Keratinocyte (primary cell): ENCODE data around the gene APP. TPM values are rescaled to one million over a fixed set of nuclear protein-coding genes. Genes with fewer than 3 reads are reported as not detected.

Experiments used
- DNase-seq: peaks from one replicate; pipeline ENCODE4 v3.0.0-alpha.2; 2011; ENCODE audit warnings: low read depth, missing footprints, low spot score
- FAIRE-seq: peaks from 2 replicates; lab custom pipeline; 2011; peaks lifted over from hg19 to GRCh38; lab: Jason Lieb, UNC
- H2AFZ ChIP-seq: 2 replicates; pipeline ENCODE4 v1.6.0; 2012; ENCODE audit warnings: low read length, control low read depth, inconsistent platforms; ENCODE audit not compliant: control insufficient read depth
- H3K27ac ChIP-seq: 2 replicates; pipeline ENCODE4 v1.5.1; 2011; ENCODE audit warnings: low read length; ENCODE audit not compliant: control insufficient read depth, insufficient read depth
- H3K27me3 ChIP-seq: 3 replicates; pipeline ENCODE4 v1.6.0; 2011; ENCODE audit warnings: low read length; ENCODE audit not compliant: control insufficient read depth, insufficient read depth; ENCODE audit errors: extremely low read depth
- H3K36me3 ChIP-seq, 2 experiments: 2 replicates in 1 of 2; 3 replicates in 1 of 2; pipeline ENCODE4 v1.5.1; 2011; ENCODE audit warnings: low read length in 2 of 2, mild to moderate bottlenecking in 1 of 2; ENCODE audit not compliant: control insufficient read depth in 2 of 2, insufficient read depth in 2 of 2; ENCODE audit errors: extremely low read depth in 1 of 2
- H3K4me1 ChIP-seq: 3 replicates; pipeline ENCODE4 v1.5.1; 2011; ENCODE audit warnings: low read length; ENCODE audit not compliant: control insufficient read depth, insufficient read depth; ENCODE audit errors: extremely low read depth
- H3K4me2 ChIP-seq: 3 replicates; pipeline ENCODE4 v1.6.0; 2011; ENCODE audit warnings: low read depth, low read length; ENCODE audit not compliant: control insufficient read depth, insufficient read depth; ENCODE audit errors: extremely low read depth
- H3K4me3 ChIP-seq, 3 experiments: fragments of 200-600 bp in 1 of 3; sonication (generic) in 1 of 3; 2 replicates in 2 of 3; 3 replicates in 1 of 3; pipeline ENCODE4 v1.5.1; 2011 to 2016; ENCODE audit warnings: low read length in 3 of 3, mild to moderate bottlenecking in 3 of 3, control low read depth in 2 of 3, inconsistent platforms in 1 of 3, low read depth in 1 of 3, mixed read lengths in 1 of 3, mixed run types in 1 of 3, moderate library complexity in 1 of 3; ENCODE audit not compliant: control insufficient read depth in 2 of 3, insufficient read depth in 2 of 3; ENCODE audit errors: extremely low read depth in 1 of 3
- H3K79me2 ChIP-seq: 2 replicates; pipeline ENCODE4 v1.6.0; 2012; ENCODE audit warnings: low read length; ENCODE audit not compliant: control insufficient read depth, insufficient read depth
- H3K9ac ChIP-seq: 3 replicates; pipeline ENCODE4 v1.6.0; 2011; ENCODE audit warnings: low read length; ENCODE audit not compliant: control insufficient read depth, insufficient read depth; ENCODE audit errors: extremely low read depth
- H3K9me1 ChIP-seq: 3 replicates; pipeline ENCODE4 v1.6.0; 2011; ENCODE audit warnings: low read length; ENCODE audit not compliant: control insufficient read depth, insufficient read depth; ENCODE audit errors: extremely low read depth
- H3K9me3 ChIP-seq: 2 replicates; pipeline ENCODE4 v1.5.1; 2012; ENCODE audit warnings: low read depth, low read length; ENCODE audit not compliant: control insufficient read depth
- H4K20me1 ChIP-seq: 3 replicates; pipeline ENCODE4 v1.6.0; 2011; ENCODE audit warnings: low read length; ENCODE audit not compliant: control insufficient read depth, insufficient read depth; ENCODE audit errors: extremely low read depth
- EZH2 ChIP-seq: IDR thresholded peaks from one replicate; pipeline ENCODE4 v1.6.1; 2012; ENCODE audit warnings: inconsistent platforms, mild to moderate bottlenecking, low read length, moderate library complexity
- dilution Hi-C: fragments of 300-500 bp; cut with MboI; formaldehyde crosslinking; loops from one replicate; pipeline ENCODE4 v1.7.0; 2020; ENCODE audit warnings: low sequenced_read_pairs; ENCODE audit not compliant: extremely low pct_ligation_motif_present
- polyA plus RNA-seq, 5 experiments: library from polyadenylated mRNA; depleted of rRNA in 3 of 5; stranded (reverse) in 3 of 5; stranded (forward) in 1 of 5; unstranded in 1 of 5; fragments of >200 nt; gene quantifications; 1 replicate in 1 of 5; 2 replicates in 3 of 5; 3 replicates in 1 of 5; pipeline versions ENCODE4 v1.2.1 to v1.2.3, GENCODE V29; 2011 to 2012; ENCODE audit warnings: missing spikeins in 2 of 5, low read depth in 1 of 5, low replicate concordance in 1 of 5
- TF ChIP-seq, protein P1 (sequence below), 3 experiments: IDR thresholded peaks in 1 of 3; conservative IDR thresholded peaks in 1 of 3; optimal IDR thresholded peaks in 1 of 3; 2 replicates in 2 of 3; 3 replicates in 1 of 3; pipeline versions ENCODE3 to v1.5.1; 2011; ENCODE audit warnings: low read length in 3 of 3, mild to moderate bottlenecking in 3 of 3, moderate library complexity in 2 of 3, control low read depth in 1 of 3, inconsistent platforms in 1 of 3; ENCODE audit not compliant: insufficient read depth in 2 of 3; ENCODE audit errors: extremely low read depth in 1 of 3

Gene APP
- polyA plus RNA-seq, 1 donor (not counting 4 experiments of a cell fraction or from before 2014, with no cell fraction given): 1,015 TPM

DNA sequence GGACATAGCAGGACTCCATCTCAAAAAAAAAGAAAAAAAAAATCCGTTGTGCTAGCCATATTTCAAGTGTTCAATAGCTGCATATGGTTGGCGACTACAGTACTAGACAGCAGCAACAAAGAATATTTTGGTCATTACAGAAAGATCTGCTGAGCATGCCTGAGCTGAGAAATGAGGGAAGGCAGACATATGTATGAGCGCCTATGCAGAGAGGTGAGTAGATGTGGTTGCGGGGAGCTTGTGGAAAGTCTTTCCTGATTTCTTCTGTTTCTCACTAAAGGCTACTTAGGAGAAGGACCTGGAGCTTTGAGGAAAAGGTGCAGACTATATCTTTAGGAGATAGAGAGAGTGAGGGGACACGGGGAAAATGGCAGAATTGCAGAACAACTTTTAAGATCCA is 21.0 kb upstream of the APP start:
- dilution Hi-C loops: no loop called here
- H3K9me3 ChIP-seq: no peaks in the 10 kb centered on the region
- no peak for FAIRE-seq
- no peaks in the 10 kb centered on the region for H3K9me1 ChIP-seq
- H3K27ac ChIP-seq: no peak overlapping the region
- no peaks in the 10 kb centered on the region for H3K27me3 ChIP-seq
- TF ChIP-seq, protein P1, sequence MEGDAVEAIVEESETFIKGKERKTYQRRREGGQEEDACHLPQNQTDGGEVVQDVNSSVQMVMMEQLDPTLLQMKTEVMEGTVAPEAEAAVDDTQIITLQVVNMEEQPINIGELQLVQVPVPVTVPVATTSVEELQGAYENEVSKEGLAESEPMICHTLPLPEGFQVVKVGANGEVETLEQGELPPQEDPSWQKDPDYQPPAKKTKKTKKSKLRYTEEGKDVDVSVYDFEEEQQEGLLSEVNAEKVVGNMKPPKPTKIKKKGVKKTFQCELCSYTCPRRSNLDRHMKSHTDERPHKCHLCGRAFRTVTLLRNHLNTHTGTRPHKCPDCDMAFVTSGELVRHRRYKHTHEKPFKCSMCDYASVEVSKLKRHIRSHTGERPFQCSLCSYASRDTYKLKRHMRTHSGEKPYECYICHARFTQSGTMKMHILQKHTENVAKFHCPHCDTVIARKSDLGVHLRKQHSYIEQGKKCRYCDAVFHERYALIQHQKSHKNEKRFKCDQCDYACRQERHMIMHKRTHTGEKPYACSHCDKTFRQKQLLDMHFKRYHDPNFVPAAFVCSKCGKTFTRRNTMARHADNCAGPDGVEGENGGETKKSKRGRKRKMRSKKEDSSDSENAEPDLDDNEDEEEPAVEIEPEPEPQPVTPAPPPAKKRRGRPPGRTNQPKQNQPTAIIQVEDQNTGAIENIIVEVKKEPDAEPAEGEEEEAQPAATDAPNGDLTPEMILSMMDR (optimal IDR thresholded peaks at IDR 0.05 in 1 of 3, IDR thresholded peaks at IDR 0.05 in 1 of 3, conservative IDR thresholded peaks at IDR 0.05 in 1 of 3; ENCODE audit: extremely low read depth in 1 of 3, insufficient read depth in 2 of 3, low read length in 3 of 3): no peak
- no peak for TF ChIP-seq EZH2
- no peak overlapping the region for H3K4me2 ChIP-seq
- no peaks in the 10 kb centered on the region for H3K4me1 ChIP-seq
- no peaks in the 10 kb centered on the region for H4K20me1 ChIP-seq
- no peak overlapping the region for H2AFZ ChIP-seq
- no peak overlapping the region for H3K4me3 ChIP-seq
- H3K79me2 ChIP-seq: no peaks in the 10 kb centered on the region
- H3K9ac ChIP-seq: no peak overlapping the region
- H3K36me3 ChIP-seq: no peaks in the 10 kb centered on the region
- no peak for DNase-seq

DNA sequence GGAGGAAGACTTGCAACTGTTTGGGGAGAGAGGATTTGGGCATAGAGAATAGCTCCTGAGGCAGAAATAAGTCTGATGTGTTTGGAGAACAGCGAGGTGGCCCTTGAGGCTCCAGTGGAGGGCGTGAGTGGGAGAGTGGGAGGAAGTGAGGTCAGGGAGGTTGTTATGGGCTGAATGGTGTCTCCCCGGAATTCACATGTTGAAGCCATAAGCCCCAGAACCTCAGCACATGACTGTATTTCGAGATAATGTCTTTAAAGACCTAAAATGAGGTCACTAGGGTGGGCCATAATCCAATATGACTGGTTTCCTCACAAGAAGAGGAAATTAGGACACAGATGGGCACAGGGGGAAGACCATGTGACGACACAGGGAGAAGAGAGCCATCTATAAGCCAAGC is 17.9 kb upstream of the APP start:
- no peaks in the 10 kb centered on the region for H3K9me1 ChIP-seq
- peaks cover 2% of the 10 kb centered on the region for H3K9me3 ChIP-seq
- no peaks in the 10 kb centered on the region for H3K27me3 ChIP-seq
- H2AFZ ChIP-seq: no peak overlapping the region
- H3K27ac ChIP-seq: no peak overlapping the region
- no peak overlapping the region for H3K9ac ChIP-seq
- no peaks in the 10 kb centered on the region for H3K79me2 ChIP-seq
- no peaks in the 10 kb centered on the region for H3K4me1 ChIP-seq
- dilution Hi-C loops: no loop called here
- TF ChIP-seq EZH2: no peak
- TF ChIP-seq, protein P1 (optimal IDR thresholded peaks at IDR 0.05 in 1 of 3, IDR thresholded peaks at IDR 0.05 in 1 of 3, conservative IDR thresholded peaks at IDR 0.05 in 1 of 3; ENCODE audit: extremely low read depth in 1 of 3, insufficient read depth in 2 of 3, low read length in 3 of 3): no peak
- H3K36me3 ChIP-seq: no peaks in the 10 kb centered on the region
- no peaks in the 10 kb centered on the region for H4K20me1 ChIP-seq
- no peak for FAIRE-seq
- DNase-seq: no peak
- no peak overlapping the region for H3K4me3 ChIP-seq
- no peak overlapping the region for H3K4me2 ChIP-seq
